ENCODE results near the gene CCL13. TPM values are rescaled to one million over a fixed set of nuclear protein-coding genes. Genes with fewer than 3 reads are reported as not detected.

Gene CCL13
- total and polyA plus RNA-seq, 2 of the 8 experiments (the other 6 are each of a cell fraction or from before 2014, with no cell fraction given) = not detected

DNA sequence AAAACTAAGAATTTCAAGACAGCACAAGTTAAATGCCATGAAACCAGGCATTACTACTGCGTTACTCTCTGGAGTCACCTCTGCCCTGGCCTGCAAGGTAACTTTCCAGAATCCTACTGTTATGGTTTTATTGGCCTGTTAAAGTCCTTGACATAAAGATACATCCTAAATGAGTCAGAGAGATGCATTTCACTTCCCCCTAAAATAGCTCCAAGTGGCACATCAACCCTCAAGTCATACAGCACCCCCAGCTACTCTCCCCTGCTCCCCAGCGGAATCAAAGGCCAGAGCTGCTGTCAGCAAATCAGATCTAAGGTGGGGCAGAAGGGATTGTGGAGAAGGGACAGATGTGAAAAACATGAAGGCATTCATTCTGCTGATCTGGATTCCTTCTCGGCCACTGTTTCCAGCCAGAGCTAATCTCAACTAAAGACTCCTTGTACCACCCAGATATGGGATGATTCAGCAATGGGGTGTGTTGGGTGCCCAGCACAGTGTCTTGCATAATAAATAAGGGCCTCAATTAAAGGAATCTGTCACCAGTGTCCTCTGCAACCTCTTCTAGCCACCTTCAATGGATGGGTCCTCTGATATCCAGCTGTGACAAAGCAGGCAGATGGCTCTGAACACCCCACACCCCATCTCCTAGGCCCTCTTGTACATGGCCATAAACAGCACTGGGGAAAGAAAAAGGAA is 15.3 kb downstream of the CCL13 start (continued):
- TF ChIP-seq CHD2 (IDR thresholded peaks at IDR 0.05; ENCODE audit: low read length) (no peak), SP2 (IDR thresholded peaks at IDR 0.05; ENCODE audit: low read length) (no peak), MAFK (IDR thresholded peaks at IDR 0.05; ENCODE audit: low read depth, low read length) (no peak)
